Spleen (tissue), 7 donors: ENCODE measurements around the gene ADAMTS17.

Experiments
- POLR2AphosphoS5 ChIP-seq, 3 donors: sonication (generic); formaldehyde crosslinking; IDR thresholded peaks; one replicate each; pipeline ENCODE4 v1.5.1; 2017; ENCODE audit warnings: antibody characterized with exemption in 3 of 3
- TF ChIP-seq, protein P1 (sequence below), 11 experiments: fragments of 200-600 bp in 7 of 11; fragments of 450-650 bp in 4 of 11; sonication (generic) in 4 of 11; IDR thresholded peaks in 8 of 11; conservative IDR thresholded peaks in 3 of 11; 1 replicate in 7 of 11; 2 replicates in 4 of 11; pipeline versions ENCODE4 v1.4.0 to v1.8.0; 2016 to 2021; ENCODE audit warnings: antibody characterized with exemption in 11 of 11, inconsistent platforms in 4 of 11, mild to moderate bottlenecking in 1 of 11
- donor health status: DM: no; HTN: no; CAD: no; lungs with moderate emphysema.
- donor health status: DM: no; HTN: no; CAD: no.
- donor health status: DM: no; HTN: no; CAD: no.

DNA sequence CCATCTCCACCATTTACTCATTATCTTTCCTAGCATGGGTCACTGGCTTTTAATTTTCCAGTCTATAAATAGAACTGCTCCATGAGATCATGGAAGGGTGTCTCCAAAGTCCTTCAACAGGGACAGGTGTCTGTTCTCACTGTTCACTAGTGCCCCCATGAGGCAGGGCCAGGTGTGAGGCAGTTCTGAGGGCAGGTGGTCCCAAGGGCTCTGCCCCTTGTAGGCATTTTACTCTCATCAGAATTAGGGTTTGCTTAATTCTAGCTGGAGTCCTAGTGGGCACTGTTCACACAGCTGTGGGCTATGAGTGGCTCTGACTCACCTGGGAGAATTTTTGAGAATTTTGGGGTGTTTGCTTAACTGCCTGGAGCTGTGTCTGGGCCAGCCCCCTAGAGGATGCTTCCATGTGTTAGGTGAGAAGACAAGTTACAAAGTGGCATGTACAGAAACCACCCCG is 360.6 kb downstream of the ADAMTS17 start:
- TF ChIP-seq, protein P1, sequence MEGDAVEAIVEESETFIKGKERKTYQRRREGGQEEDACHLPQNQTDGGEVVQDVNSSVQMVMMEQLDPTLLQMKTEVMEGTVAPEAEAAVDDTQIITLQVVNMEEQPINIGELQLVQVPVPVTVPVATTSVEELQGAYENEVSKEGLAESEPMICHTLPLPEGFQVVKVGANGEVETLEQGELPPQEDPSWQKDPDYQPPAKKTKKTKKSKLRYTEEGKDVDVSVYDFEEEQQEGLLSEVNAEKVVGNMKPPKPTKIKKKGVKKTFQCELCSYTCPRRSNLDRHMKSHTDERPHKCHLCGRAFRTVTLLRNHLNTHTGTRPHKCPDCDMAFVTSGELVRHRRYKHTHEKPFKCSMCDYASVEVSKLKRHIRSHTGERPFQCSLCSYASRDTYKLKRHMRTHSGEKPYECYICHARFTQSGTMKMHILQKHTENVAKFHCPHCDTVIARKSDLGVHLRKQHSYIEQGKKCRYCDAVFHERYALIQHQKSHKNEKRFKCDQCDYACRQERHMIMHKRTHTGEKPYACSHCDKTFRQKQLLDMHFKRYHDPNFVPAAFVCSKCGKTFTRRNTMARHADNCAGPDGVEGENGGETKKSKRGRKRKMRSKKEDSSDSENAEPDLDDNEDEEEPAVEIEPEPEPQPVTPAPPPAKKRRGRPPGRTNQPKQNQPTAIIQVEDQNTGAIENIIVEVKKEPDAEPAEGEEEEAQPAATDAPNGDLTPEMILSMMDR (IDR thresholded peaks at IDR 0.05 in 8 of 11, conservative IDR thresholded peaks at IDR 0.05 in 3 of 11) = no peak
- no peak for TF ChIP-seq POLR2AphosphoS5 (IDR thresholded peaks at IDR 0.05)
